Sigmoid colon (tissue), 4 donors: ENCODE results near the gene IFI27.

Experiments
- CTCF ChIP-seq, 4 experiments: fragments of 450-650 bp in 3 of 4; fragments of 200-600 bp in 1 of 4; IDR thresholded peaks; one replicate each; pipeline ENCODE4 v1.5.1; 2016 to 2019; ENCODE audit warnings: antibody characterized with exemption in 4 of 4, mild to moderate bottlenecking in 3 of 4, moderate library complexity in 2 of 4
- EP300 ChIP-seq, 4 donors: sonication (generic); formaldehyde crosslinking; IDR thresholded peaks; one replicate each; pipeline ENCODE4 v1.6.1; 2017; ENCODE audit warnings: antibody characterized with exemption in 4 of 4
- POLR2A ChIP-seq, 2 donors: fragments of 450-650 bp; IDR thresholded peaks; one replicate each; pipeline ENCODE4 v1.6.1; 2016; ENCODE audit warnings: antibody characterized with exemption in 2 of 2, mild to moderate bottlenecking in 2 of 2, moderate library complexity in 2 of 2
- POLR2AphosphoS5 ChIP-seq, 4 donors: sonication (generic); formaldehyde crosslinking; IDR thresholded peaks; one replicate each; pipeline ENCODE4 v1.6.1; 2017; ENCODE audit warnings: antibody characterized with exemption in 4 of 4

GRCh38 chr14:94081386-94081820, 29.1 kb upstream of the IFI27 start:
- no peak for TF ChIP-seq CTCF (IDR thresholded peaks at IDR 0.05)
- no peak for TF ChIP-seq POLR2A (IDR thresholded peaks at IDR 0.05)
- no peak for TF ChIP-seq POLR2AphosphoS5 (IDR thresholded peaks at IDR 0.05)
- TF ChIP-seq EP300 (IDR thresholded peaks at IDR 0.05), result no peak
